Glomerular visceral epithelial cell (primary cell): ENCODE data around the gene SLC2A6.

Experiments
- DNase-seq: peaks from one replicate; pipeline ENCODE4 v3.0.0-alpha.2; 2016; ENCODE audit errors: extremely low spot score

The SLC2A6 gene, protein sequence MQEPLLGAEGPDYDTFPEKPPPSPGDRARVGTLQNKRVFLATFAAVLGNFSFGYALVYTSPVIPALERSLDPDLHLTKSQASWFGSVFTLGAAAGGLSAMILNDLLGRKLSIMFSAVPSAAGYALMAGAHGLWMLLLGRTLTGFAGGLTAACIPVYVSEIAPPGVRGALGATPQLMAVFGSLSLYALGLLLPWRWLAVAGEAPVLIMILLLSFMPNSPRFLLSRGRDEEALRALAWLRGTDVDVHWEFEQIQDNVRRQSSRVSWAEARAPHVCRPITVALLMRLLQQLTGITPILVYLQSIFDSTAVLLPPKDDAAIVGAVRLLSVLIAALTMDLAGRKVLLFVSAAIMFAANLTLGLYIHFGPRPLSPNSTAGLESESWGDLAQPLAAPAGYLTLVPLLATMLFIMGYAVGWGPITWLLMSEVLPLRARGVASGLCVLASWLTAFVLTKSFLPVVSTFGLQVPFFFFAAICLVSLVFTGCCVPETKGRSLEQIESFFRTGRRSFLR

DNA sequence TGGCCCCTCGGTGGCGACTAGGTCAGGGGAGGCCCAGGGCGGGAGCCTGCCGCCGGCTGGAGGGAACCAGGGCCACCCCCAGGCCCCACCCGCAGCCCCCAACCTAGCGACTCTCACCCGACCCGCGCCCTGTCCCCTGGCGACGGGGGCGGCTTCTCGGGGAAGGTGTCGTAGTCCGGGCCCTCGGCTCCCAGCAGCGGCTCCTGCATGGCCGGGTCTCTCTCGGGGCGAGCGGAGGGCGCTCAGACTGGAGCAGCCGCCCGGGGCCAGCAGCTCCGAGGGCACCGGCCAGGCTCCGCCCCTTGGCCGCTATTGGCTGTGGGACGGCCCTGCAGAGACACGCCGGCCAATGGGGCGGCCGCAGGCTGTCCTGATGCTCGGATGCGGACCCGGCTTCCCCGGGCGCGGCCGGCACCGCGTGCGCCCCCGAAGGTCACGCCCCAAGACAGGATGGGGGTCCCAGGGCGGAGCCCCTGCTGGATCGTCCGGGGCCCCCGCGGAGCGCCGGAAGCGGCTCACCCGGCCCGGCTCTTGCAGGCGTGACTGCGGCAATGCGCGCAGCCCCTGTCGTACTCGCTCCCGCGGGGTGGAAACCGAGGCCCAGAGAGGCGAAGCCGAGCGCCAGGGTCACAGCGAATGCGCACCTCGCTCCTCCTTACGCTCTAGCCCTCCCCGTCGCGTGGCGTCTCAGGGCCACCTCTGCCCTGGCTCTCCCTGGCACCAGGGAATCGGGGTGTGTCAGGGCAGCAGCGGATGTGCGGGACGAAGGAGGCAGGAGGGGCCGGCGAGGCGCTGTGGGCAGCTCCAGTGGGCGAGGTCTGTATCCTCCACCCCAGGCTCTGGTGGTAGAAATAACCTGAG is at the start of gene SLC2A6:
Gene SLC2A6, minus strand, starts transcription at position 249 of the 861 bp plus-strand sequence. Its CDS starts 40 bp downstream, at position 209.
- DNase-seq: peak; percentile 89

GRCh38 chr9:133528001-133528875 is 49.3 kb upstream of the SLC2A6 start:
- no peak for DNase-seq

DNA sequence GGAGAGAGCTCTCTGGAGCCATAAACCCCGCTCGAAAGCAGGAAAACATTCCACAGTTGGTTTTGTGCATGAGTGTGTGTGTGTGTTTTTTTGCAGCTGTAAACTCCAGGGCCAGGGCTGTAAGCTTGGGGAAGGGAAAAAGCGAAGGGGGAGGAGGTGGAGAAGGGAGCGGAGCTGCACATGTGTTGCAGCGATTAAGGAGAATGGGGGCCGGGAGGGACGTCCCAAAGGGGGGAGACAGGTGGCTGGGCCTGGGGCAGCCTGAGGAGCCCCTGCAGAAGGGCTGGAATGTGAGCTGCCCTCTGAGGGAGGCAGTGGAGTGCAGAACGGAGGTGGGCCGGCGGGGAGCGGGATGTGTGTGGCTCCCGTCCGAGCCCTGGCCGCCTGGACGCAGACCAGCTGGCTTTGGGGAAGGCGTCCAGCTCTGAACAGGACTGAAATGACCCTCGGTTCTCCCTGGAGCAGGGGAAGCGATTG is 48.6 kb upstream of the SLC2A6 start:
- DNase-seq: no peak

DNA sequence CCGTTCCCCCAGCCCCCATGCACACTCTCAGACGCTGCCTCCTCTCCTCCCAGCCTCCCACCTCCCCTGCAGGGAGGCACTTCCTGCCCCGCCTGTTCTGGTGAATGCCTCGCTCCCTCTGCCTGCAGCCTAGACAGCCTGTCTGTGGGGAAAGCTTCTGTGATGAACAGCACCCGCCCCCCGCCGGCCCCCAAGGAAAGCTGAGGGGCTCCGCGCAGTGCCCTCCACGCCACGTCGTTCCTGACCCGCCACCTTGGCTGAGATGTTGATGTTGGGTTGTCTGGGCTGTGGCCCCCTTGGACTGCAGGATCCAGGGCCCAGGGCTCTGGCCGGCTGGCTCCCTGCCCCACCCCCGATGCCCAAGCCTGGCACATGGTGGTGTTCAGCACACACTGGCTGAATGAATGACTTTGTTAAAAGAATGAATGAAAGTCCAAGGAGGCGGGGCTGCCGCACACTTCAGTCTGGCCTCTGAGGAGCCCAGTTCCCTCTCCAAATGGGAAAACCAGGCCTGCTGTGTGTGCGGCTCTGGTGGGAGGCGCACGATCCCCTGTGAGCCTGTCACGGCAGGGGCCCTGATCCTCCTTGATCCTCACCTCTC is 47.9 kb upstream of the SLC2A6 start:
- no peak for DNase-seq

DNA sequence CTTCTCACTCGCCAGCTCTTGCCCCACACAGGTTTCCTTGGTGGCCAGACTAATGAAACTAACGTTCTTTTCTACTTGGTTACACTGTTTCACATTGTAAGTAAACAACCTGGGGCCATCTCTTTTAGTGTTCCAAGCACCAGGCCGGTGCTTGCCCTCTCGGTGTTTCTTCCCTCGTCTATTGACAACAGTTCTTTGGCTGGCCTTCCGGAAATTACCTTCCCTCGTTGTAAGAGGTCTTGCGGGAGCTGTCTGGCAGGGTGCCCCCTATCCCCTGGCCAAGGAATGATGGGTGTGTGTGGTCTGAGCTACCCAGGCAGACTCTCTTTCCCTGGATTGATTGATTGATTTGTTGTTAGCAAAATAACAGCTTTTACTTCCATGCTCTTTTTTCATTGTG is 46.8 kb upstream of the SLC2A6 start:
- no peak for DNase-seq

- no peak for DNase-seq
These were observed 45.9 kb upstream of the SLC2A6 start, which contains the start of gene MYMK for GRCh38 chr9:133524679-133525228. Gene MYMK (minus strand): TSS chr9:133524959. CDS start chr9:133524844, 115 bp downstream.

DNA sequence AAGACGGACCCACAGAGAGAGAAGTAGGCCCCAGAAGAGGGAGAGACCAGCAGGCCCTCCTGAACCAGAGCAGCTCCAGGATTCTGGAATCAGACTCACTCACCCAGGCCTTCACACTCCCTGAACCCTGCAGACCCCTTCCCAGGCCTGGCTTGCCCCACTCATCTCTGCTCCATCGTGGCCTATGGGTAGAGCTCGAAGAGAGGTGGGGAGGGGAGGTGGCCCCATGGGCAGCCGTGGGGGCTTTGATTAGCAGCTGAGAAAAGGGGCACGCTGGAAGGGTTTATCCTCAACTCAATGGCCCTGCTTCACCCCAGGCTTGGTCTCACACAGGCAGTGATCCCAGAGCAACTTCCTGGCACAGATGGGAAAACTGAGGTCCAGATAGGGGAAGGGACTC is 45.2 kb upstream of the SLC2A6 start:
- DNase-seq: no peak

GRCh38 chr9:133523106-133523505 is 44.2 kb upstream of the SLC2A6 start:
- DNase-seq: no peak

GRCh38 chr9:133522073-133522910 is 43.4 kb upstream of the SLC2A6 start:
- no peak for DNase-seq

GRCh38 chr9:133521122-133522072 is 42.5 kb upstream of the SLC2A6 start:
- no peak for DNase-seq

DNA sequence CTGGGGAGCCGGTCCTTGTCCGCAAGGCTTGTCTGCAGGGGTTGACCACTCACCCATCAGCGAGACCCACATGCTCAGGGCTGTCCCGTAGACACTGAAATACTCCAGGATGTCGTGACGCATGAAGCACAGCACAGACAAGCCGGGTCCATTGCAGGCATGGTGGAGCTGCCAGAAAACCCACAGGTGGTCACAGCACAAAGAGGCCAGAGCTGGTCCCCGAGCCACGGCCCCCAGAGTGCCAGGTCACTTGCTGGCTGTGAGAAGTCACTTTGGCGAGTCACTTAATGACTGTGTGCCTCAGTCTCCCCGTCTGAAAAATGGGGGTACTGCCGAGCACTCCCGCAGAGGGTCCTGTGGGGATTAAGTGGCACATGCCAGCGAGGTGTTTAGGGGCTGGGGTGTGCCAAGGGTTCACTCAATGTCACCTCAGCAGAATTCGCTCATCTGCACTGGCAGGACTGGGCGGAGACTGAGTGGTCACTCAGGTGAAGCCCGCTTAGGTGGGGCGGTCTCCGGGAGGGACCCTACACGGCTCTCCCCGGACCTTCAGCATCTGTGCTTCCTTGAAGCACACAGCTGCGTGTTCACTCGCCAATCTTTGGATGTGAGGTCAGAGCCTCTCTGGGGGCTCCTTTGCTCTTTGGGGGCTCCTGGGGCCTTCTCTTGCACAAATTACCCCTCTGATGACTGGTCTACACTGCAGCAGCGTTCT is 41.4 kb upstream of the SLC2A6 start:
- DNase-seq: no peak

DNA sequence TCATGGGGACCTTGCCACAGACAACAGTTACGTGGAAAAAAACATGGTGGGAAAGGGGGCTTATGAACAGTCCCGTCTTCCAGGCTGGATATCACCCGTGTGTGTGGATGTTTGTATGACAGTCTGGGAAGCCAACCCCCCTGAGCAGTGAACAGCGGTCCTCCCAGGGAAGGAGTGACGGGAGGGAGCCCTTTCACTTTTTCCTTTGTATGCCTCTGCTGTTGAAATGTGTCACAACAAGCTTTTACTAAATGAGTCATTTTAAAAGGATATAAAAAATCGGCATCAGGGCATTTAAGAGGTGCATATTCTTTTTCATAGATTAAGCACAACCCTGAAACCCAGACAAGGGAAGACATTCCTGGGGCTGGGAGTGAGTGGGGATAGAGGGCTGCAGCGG is 40.8 kb upstream of the SLC2A6 start:
- DNase-seq: no peak

- no peak for DNase-seq
These were observed 40.0 kb upstream of the SLC2A6 start for GRCh38 chr9:133518706-133519449.

GRCh38 chr9:133518200-133518599 is 39.3 kb upstream of the SLC2A6 start:
- no peak for DNase-seq

DNA sequence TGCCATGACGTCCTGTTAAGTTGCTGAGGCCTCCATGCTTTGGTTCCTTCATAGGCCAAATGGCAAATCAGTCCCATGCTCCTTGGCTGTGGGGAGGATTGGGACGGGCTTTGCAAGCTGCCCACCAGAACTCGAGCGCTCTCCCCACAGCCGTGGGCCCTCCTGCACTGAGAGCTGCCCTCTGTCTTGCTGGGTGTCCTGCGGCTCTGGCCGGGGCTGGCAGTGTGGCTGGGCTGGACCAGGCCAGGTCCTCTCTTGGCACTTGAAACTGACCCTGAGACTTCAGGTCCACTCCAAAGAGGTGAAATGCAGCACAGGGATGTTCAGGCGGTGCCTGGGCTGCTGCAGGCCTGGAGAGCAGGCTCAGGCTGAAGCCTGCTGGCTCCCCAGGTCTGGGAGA is 38.8 kb upstream of the SLC2A6 start:
- no peak for DNase-seq

- no peak for DNase-seq
These were observed 38.1 kb upstream of the SLC2A6 start for GRCh38 chr9:133516961-133517350.

GRCh38 chr9:133516256-133516960 is 37.5 kb upstream of the SLC2A6 start:
- DNase-seq: no peak
